Stimulated activated CD8-positive, alpha-beta memory T cell treated with anti-CD3 and anti-CD28 coated beads, Interleukin-4, amount 100 ng/mL, for 24 hours (primary cell): ENCODE measurements around the gene TMBIM6.
A peak's percentile ranks its signal among the peaks of the same experiment; 100 is the strongest.
"Not testable (repeated sequence)": the region's sequence is repeated elsewhere in the genome, so short reads cannot be mapped to it uniquely, and the experiment has no call there.

Source experiments
- DNase-seq: peaks from one replicate; pipeline ENCODE4 v3.0.0-alpha.2; 2020; ENCODE audit warnings: low read depth

The TMBIM6 gene

DNA sequence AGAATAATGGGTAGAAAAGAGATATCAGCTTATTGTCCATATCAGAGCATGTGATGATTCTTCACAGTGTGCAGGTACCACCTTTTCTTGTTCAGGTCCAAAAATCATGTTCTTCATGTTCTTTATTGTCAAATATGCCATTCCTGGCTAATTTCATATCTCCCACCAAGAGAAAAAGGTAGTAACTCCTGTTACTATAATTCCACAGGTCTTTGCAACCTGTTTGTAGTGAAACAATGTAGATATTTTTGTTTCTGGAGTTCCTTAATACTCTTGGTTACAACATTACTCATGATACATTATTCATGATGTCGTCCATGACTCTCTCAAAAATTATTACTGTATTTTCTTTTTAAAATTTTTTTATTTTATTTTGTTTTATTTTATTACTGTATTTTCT, 11.3 kb upstream of the TMBIM6 start:
- no peak for DNase-seq

DNA sequence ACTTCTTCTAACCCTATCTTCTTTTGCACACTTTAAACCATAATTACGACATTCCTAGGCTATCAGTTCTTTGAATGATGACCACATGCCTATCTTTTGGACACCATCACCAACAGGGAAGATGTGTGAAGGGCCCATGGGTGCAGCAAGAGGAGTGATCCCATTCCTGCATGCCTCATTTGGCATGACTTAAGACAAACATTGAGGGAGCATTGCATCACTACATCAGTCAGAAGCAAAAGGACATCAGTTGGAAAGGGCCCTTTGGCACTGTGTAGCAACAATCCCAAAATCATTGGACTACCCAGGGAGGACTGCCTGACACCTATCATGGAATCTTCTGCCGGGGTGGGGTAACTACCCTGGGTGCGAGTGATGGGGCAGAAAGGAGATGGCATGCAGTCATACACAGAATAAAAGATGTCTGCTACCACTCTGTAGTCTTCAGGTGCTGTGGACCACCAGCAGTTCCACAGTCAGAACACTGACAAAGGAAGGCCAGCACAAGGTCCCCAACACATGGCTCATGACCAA, 10.7 kb upstream of the TMBIM6 start:
- no peak for DNase-seq

DNA sequence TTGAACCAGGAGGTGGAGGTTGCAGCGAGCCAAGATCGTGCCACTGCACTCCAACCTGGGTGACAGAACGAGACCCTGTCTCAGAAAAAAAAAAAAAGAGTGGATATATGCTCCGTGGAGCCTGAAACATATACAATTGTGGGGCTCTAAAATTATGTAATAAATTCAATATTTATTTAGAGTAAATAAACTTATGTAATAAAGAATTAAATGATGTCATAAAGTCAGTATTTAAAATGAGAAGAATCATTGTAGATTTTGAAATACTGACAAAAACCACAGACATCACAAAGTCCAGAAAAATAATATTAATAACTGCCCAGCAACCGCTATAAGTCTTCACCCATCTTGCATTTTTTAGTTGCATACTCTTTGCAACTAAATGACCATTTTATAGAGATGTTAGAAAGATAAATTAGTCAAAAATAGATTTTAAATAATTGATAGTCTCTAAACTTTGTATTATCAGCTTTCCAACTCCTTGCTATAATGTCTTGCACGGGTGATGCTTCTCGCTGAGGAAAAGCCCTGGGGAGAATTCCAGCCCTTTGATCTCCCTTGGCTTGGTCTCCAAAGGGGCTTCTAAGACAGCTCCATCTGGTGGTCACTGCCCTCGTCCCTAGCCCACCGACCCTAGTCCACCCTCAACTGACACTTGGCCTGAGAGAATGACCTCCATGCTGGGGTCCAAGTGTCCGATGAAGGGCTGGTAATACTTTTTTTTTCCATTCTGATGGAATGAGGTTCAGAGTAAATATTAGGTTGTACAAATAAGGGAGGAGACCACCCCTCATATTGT, 7.9 kb upstream of the TMBIM6 start:
- DNase-seq = no peak

DNA sequence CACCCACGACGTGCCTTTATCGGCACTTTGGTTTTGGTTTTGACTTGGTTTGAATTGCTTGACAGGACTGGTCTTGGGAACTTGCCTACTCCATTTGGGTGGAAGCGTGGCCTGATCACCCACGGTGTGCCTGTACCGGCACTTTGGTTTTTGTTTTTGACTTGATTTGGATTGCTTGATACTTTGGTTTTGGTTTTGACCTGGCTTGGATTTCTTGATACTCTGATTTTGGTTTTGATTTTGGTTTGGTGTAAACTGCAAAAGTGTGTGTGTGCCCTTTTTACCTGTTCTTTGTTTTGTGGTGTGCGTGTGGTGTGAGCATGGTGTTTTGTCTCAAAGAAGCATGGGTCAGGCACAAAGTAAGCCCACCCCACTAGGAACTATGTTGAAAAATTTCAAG, 6.5 kb upstream of the TMBIM6 start:
- not testable (repeated sequence) for DNase-seq

DNA sequence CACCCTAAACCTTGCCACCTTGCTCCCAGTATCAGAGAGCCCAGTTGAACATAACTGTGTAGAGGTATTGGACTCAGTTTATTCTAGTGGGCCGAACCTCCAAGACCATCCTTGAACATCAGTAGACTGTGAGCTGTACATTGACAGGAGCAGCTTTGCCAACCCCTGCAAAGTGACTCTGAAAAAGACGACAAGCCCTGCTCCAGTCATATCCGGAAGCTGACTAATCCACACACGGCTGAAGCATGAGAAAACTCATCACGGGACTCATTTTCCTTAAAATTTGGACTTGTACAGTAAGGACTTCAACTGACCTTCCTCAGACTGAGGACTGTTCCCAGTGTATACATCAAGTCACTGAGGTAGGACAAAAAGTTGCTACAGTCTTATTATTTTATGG, 2.6 kb upstream of the TMBIM6 start:
- not testable (repeated sequence) for DNase-seq

DNA sequence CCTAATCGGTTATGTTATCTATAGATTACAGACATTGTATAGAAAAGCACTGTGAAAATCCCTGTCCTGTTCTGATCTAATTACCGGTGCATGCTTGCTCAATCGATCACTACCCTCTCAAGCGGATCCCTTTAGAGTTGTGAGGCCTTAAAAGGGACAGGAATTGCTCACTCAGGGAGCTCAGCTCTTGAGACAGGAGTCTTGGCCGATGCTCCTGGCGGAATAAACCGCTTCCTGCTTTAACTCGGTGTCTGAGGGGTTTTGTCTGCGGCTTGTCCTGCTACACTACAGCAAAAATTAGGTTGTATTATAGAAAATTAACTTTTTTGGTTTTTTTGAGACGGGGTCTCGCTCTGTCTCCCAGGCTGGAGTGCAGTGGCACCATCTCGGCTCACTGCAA, 1.1 kb upstream of the TMBIM6 start:
- not testable (repeated sequence) for DNase-seq

DNA sequence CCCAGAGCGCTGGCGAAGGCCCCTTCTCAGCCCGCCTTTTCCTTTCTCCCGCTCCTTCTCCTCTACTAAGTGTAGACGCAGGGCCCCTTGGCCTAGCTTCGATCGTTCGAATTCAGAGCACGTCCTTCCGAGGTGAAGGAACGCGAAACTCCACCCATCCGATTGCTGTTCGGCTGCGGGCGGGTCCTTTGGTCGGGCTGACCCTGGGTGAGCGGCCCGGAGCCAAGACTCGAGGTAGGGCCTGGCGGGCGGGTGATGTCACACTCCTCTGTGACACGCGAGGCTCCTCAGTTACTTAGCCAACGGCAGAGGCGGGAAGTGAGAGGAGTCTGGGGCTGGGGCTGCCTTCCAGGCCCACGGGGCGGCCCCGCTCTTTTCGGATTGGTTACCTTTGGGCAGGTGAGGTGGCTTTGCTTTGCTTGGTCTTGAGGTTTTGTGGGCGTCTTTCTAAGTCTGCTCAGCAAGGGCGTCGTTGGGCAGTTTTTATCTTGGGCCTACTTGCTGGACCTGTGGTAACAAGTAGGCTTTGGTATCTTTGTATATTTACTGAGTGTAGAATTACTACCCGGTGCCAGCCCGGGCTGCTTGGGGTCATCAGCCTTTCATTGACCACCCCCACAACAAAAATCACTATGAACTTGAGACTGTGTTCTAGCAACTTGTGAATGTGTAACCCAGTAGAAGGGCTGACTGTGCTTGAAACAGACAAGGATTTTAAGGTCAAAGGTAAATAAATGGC, 694 bp downstream of the TMBIM6 start:
- DNase-seq = peak; percentile 80

DNA sequence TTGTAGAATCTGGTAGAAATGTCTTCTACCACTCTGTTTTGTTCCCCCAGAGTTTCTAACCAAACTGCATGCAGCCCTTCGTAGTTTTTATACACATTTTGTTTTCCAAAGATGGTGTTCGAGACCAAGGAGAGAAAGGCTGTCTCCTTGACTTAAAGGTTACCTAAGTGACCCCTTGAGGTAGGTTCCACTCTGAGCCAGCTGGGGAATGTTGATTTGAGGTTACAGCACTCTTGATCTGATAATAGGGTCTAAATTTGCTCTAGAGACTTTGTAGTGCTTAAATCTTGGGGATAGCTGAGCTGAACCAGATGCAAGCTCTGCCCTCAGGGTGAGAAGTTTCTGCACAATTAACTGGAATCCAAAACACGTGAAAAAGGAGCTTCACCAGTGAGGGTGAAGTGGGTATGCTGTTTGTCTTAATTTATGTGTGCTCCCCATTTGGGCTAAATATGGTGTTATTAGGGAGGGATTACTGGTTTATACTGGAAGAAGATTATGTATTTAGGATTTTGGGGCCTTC, 3.1 kb downstream of the TMBIM6 start:
- DNase-seq = no peak

DNA sequence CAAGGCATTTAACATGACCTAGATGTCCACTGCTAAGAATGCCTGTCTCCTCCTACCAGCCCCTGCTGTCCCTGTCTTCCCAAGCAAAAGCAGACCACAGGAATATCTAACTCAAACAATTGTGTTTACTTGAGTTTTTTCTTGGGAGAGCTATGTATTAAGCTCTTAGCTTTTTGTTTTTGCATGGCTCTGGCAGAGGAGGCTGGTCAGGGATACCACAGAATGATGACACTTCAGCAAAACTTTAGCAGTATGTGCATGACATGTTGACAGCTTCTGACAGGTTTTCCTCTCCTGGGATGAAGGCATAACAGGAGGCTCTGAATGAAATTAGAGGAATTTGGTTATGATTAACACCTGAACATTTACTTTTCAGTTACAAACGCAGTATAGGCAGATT, 6.9 kb downstream of the TMBIM6 start:
- DNase-seq = no peak

DNA sequence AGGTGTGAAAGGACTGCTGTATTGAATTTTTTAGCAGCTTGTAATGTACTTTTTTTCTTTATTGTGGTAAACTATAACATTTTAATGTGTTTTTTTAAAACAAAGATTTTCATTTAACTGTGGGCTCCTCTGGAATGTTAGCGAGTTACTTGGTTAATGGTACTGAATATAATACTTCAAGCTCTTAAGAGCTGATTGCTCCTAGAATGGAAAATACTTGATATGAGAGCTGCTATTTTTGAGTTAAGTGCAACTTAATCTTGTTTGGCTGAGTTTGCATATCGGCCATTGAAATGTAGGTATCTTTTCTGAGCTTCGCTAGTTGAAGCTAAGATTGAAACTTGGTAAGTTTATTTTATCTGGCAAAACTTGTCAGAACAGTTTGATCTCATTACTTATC, 7.4 kb downstream of the TMBIM6 start:
- no peak for DNase-seq

DNA sequence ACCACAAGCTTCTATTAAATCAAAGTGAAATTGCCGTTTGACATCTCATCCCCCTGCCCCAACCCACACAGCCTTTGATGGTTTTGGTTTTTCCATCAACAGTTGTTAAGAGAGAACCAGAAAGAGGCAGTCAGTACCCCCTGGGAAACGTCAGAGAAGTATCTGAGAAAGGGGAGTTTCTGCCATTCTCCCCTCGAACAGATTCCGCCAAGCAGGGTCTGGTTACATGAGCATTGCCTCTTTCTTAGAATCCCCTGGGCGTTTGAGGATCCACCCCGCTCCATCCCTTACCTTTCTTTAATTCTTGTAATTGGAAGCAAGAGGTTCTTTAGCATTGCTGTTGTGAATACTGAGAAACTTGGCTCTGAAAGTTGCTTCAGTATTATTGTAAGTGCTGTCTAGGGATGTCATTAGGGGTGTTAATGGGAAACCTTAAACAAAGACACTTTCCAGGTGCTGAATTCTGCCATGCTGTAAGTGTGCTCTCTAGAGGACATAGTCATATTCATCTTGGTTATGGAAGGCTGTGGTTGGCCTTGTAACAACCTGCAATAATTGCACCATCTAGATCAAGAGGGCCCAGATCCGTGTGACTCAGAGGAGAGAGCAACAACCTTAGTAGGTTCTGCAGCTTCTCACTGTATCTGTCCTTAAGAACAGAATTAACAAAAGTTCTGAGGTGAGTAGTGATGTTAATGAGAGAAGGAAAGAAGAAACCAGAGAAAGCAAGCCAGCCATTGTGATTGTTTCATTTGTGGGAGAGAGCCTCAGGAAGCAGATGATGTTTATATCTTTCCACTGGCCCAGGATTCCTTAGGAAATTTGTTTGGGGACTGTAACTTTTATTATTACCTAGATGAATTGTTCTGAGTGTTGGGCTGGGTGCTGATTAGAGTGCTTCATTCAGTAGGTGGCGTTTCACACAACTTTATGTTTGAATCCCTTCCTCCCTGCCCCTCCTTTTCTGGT, 9.0 kb downstream of the TMBIM6 start:
- DNase-seq = peak; percentile 21

DNA sequence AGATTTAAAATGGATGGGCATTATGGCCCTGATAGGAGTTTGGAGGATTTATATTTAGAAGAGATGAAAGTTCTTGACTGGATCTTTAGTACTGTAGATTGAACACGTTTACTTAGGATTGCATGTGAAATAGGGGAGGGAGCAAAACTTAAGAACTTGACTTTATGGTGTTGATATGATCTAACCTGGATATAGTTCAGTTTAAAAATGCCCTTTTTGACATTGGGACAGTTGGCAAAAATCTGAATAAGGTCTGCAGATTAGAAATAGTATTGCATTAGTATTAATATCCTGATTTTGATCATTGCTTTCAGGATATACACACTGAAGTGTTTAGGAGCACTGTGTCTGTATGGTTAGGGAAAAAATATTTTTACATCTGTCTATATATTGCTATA, 9.6 kb downstream of the TMBIM6 start:
- no peak for DNase-seq

DNA sequence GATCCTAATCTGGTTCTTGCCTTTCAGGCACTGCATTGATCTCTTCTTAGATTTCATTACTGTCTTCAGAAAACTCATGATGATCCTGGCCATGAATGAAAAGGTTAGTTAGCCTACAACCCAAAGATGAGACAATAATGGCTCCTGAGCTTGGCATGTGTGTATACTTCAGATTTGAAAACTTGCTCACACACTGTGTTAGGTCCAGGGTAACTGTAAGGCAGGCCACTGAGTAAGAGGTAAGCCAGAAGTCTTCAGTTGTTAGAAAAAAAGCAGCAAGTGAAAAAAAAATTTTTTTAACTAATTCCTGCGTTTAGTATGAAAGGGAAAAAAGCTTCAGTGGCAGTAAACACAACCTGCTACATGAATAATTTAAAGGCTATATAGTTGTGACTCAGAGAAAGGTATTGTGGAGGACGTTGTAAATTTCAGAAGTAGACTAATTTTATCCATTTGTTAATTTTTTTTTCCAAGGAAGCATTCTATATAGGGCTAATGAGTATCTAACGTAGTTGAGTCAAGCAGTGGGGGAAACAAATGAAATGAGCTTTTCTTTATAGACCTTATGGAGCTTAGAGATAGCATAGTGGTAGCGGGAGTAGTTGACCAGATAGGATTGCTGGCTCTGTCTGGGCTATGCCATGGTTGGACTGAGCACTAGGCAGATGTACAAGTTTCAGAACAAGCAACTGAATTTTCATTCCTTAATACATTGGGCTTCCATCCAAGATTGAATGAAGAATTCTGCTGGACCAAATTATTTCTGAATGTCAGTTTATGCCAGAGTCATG, 20.5 kb downstream of the TMBIM6 start:
- DNase-seq = no peak

DNA sequence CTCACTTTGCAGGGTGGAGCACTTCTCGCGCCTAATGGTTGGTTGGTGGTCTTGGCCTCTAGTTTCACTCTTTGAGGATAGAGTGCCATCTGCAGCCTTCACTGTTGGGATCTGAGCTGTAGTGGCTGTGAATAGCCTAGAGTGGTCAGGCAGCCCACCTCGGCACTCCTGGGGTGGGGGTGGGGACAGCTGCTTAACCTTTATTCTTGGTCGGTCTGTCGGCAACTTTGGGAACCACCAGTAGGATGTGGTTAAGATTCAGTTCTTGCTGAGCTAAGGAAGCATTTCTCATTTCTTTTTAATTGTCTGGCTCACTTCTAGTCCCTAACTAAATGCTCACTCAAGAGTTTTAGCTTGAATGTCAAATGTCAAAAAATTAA, 21.1 kb downstream of the TMBIM6 start:
- DNase-seq = no peak

DNA sequence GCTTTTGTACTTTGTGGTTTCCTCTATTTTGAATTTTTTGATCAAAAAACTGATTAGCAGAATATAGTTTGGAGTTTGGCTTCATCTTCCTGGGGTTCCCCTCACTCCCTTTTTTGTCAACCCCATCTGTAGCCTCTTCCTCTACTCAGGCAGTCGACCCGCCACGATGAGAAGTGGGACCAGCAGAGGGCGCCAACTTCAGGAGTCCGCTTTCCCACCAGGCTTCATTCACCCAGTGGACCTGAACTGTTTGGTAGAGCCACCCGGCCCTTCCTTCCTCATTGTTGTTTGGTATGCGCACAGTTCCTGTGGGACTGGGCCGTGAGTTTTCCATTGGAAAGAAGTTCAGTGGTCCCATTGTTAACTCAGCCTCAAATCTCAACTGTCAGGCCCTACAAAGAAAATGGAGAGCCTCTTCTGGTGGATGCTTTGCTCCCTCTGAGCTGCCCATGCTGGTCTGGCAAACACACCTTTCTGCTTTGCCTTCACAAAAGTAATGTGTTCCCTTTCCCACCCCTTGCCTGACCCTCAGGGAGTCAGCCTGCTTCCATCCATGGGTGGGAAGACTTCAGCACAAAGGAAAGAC, 21.7 kb downstream of the TMBIM6 start:
- DNase-seq = peak; percentile 62

DNA sequence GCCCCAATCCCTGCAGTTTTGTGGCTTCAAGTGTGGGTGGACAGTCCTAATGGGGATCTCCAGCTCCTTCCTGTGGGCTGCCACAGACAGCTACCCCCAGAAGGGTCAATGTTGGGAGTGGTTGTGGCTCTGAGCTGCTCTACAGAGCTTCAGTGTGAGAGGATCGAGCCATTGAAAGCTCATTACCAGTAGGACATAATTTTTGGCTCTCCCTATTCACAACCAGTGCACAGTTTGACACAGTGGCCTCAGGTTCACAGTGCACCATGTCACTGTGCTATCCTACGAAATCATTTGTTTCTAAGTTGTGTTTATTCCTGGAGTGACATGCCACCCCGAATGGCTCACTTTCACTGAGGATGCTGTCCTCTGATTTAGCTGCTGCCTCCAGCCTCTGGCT, 22.8 kb downstream of the TMBIM6 start:
- DNase-seq = no peak

DNA sequence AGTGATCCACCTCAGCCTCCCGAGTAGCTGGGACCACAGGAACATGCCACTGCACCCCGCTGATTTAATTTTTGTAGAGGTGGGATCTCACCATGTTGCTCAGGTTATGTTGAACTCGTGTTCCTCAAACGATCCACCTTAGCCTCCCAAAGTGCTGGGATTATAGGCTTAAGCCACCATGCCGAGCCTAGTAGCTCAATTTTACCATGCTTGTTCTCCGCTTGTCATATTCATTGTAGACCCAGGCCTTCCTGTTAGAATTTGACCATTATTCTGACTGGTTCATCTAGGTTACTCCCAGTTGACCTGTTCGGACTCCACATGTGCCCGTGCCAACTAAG, 24.7 kb downstream of the TMBIM6 start:
- DNase-seq = no peak

DNA sequence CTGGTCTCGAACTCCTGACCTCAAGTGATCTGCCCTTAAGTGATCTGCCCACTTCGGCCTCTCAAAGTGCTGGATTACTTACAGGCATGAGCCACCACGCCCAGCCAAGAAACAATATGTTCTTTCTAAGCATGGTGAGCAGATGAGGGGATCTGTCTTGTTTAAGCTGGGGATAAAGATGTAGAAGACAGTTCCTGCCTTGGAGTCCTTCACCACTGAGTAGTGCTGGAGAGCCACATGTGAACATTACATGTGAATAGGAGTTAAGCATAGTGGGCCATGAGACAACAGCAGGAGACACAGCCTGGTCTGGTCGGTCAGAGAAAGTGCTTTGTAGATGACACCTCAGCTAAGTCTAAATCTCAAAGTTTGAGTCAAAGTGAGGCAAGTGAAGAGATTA, 26.0 kb downstream of the TMBIM6 start:
- DNase-seq = no peak

DNA sequence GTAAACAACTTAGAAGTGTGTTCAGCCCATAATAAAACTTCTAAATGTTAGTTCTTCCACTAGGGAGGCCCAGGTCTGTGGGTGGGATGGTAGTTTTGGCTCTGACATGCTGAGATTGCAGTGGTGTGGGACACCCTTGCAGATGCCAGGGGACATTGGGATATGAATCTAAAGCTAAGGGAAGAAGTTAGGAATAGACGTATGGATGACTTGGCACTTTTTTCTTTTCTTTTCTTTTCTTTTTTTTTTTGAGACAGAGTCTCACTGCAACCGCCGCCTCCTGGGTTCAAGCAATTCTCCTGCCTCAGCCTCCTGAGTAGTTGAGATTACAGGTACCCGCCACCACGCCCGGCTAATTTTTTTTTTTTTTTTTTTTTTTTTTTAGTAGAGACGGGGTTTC, 31.7 kb downstream of the TMBIM6 start:
- DNase-seq = not testable (repeated sequence)

DNA sequence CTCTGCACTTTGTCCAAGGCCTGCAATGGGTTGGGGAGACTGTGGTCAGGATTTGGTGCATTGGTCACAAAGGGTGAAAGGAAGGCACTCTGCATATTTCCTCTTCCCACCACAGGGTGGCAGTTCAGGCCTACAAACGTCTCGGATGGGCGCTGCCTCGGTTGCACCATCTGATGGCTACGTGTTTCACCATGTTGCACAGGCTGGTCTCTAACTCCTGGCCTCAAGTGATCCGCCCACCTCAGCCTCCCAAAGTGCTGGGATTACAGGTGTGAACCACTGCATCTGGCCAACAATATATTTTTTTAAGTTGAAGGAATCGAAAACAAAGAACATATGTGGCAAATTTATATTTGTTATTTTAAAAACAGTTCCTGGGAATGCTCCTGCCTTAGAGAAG, 35.1 kb downstream of the TMBIM6 start:
- peak; percentile 34 for DNase-seq

DNA sequence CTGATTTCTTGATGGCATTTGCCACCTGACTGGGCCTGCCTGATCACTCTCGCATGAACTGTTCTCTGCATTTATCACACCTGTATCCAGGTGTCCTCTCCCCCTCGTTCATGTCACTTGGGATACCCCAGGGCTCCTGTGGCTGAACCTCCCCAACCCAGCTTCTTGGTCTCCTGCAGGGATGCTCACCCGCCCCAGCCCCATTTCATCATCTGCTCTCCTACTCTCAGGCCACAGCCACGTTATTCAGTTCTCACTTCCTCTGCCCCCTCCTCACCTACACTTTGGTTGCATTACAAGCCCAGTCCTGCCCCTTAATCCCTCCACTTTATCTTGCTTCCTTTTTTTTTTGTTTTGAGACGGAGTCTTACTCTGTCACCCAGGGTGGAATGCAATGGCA, 35.5 kb downstream of the TMBIM6 start:
- no peak for DNase-seq
